OCI-LY3 (cell line): Measurements from ENCODE around the gene DENND1C.

Experiments
- H2AFZ ChIP-seq: fragments of 200-600, 300-600 bp; shearing (Covaris generic); 2 replicates; pipeline ENCODE4 v1.6.0; 2014; ENCODE audit warnings: antibody characterized with exemption, low read depth, low read length
- H3K27ac ChIP-seq: fragments of 200-600, 300-600 bp; sonication (generic); 2 replicates; pipeline ENCODE4 v1.5.1; 2014; ENCODE audit warnings: mild to moderate bottlenecking, low read length, moderate library complexity, mixed read lengths
- H3K27me3 ChIP-seq: fragments of 200-600, 300-600 bp; sonication (generic); 2 replicates; pipeline ENCODE4 v1.6.1; 2014; ENCODE audit warnings: low read depth, low read length, mixed read lengths
- H3K36me3 ChIP-seq: fragments of 200-600, 300-600 bp; sonication (generic); replicated peaks from 2 replicates; pipeline ENCODE3; 2014; ENCODE audit warnings: low read depth, low read length, mixed read lengths
- H3K4me1 ChIP-seq: fragments of 300-600, 200-600 bp; sonication (generic); 2 replicates; pipeline ENCODE4 v1.6.1; 2014; ENCODE audit warnings: low read length, mixed read lengths
- H3K4me2 ChIP-seq: fragments of 200-600, 300-600 bp; sonication (generic); 2 replicates; pipeline ENCODE4 v1.6.1; 2014; ENCODE audit warnings: low read length, mixed read lengths
- H3K4me3 ChIP-seq: fragments of 300-600, 200-600 bp; sonication (generic); 2 replicates; pipeline ENCODE4 v1.5.1; 2014; ENCODE audit warnings: antibody characterized with exemption, mild to moderate bottlenecking, low read length, moderate library complexity
- H3K79me2 ChIP-seq: fragments of 300-600, 200-600 bp; shearing (Covaris generic); 2 replicates; pipeline ENCODE4 v1.6.1; 2014; ENCODE audit warnings: mild to moderate bottlenecking, low read length, mixed read lengths
- H3K9ac ChIP-seq: fragments of 300-600, 200-600 bp; shearing (Covaris generic); 2 replicates; pipeline ENCODE4 v1.6.0; 2014; ENCODE audit warnings: mild to moderate bottlenecking, low read length, moderate library complexity
- H3K9me3 ChIP-seq: fragments of 200-600, 300-600 bp; shearing (Covaris generic); 2 replicates; pipeline ENCODE4 v1.6.1; 2014; ENCODE audit warnings: low read length, mixed read lengths; ENCODE audit not compliant: insufficient read depth
- H4K20me1 ChIP-seq: fragments of 200-600, 300-600 bp; sonication (generic); 2 replicates; pipeline ENCODE4 v1.6.1; 2016; ENCODE audit warnings: low read length, mixed read lengths; ENCODE audit not compliant: insufficient read depth
- EZH2phosphoT487 ChIP-seq: fragments of 200-600 bp; shearing (Covaris generic); IDR thresholded peaks from 2 replicates; pipeline ENCODE4 v1.6.1; 2018; ENCODE audit warnings: antibody characterized with exemption, mixed run types, low read depth
- TF ChIP-seq, protein P1 (sequence below): fragments of 200-600, 300-600 bp; sonication (generic); IDR thresholded peaks from 2 replicates; pipeline ENCODE4 v1.5.1; 2014; ENCODE audit warnings: antibody characterized with exemption, low read length, low read depth

Gene DENND1C

GRCh38 chr19:6498294-6499036 is 16.9 kb upstream of the DENND1C start:
- Histone ChIP-seq H3K9me3 (no peaks in the 10 kb centered on the region), H3K4me1 (peaks cover 21% of the 10 kb centered on the region), H3K79me2 (no peaks in the 10 kb centered on the region), H3K4me2 (0 out of 2 replicates have a peak overlapping the region, but pooled peaks have one; percentile 12), H4K20me1 (no peaks in the 10 kb centered on the region), H3K36me3 (peaks cover 29% of the 10 kb centered on the region), H3K27me3 (no peaks in the 10 kb centered on the region), H3K27ac (no peak overlapping the region), H2AFZ (no peak overlapping the region), H3K4me3 (no peak overlapping the region), H3K9ac (no peak overlapping the region)
- TF ChIP-seq, protein P1, sequence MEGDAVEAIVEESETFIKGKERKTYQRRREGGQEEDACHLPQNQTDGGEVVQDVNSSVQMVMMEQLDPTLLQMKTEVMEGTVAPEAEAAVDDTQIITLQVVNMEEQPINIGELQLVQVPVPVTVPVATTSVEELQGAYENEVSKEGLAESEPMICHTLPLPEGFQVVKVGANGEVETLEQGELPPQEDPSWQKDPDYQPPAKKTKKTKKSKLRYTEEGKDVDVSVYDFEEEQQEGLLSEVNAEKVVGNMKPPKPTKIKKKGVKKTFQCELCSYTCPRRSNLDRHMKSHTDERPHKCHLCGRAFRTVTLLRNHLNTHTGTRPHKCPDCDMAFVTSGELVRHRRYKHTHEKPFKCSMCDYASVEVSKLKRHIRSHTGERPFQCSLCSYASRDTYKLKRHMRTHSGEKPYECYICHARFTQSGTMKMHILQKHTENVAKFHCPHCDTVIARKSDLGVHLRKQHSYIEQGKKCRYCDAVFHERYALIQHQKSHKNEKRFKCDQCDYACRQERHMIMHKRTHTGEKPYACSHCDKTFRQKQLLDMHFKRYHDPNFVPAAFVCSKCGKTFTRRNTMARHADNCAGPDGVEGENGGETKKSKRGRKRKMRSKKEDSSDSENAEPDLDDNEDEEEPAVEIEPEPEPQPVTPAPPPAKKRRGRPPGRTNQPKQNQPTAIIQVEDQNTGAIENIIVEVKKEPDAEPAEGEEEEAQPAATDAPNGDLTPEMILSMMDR = no peak
- TF ChIP-seq EZH2phosphoT487 = no peak

DNA sequence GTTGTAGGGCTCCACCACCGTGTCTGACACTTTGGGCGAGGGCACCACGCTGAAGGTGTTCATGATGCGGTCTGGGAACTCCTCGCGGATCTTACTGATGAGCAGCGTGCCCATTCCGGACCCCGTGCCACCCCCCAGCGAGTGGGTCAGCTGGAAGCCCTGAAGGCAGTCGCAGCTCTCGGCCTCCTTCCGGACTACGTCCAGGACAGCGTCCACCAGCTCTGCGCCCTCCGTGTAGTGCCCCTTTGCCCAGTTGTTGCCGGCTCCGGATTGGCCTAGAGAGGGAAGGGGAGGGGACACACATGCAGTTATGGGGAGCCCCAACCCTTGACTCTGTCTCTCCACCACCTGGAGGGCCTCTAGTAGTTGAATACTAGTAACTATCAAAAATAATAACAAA is 14.4 kb upstream of the DENND1C start:
- H2AFZ ChIP-seq = no peak overlapping the region
- no peak overlapping the region for H3K9ac ChIP-seq
- no peaks in the 10 kb centered on the region for H3K9me3 ChIP-seq
- H4K20me1 ChIP-seq = no peaks in the 10 kb centered on the region
- TF ChIP-seq, protein P1 = no peak
- TF ChIP-seq EZH2phosphoT487 = no peak
- no peak overlapping the region for H3K4me3 ChIP-seq
- H3K36me3 ChIP-seq = peaks cover 28% of the 10 kb centered on the region
- H3K27me3 ChIP-seq = no peaks in the 10 kb centered on the region
- H3K4me1 ChIP-seq = peaks cover 6% of the 10 kb centered on the region; the same call in 1 of the 2 replicates
- H3K27ac ChIP-seq = no peak overlapping the region
- H3K79me2 ChIP-seq = no peaks in the 10 kb centered on the region
- no peak overlapping the region for H3K4me2 ChIP-seq

DNA sequence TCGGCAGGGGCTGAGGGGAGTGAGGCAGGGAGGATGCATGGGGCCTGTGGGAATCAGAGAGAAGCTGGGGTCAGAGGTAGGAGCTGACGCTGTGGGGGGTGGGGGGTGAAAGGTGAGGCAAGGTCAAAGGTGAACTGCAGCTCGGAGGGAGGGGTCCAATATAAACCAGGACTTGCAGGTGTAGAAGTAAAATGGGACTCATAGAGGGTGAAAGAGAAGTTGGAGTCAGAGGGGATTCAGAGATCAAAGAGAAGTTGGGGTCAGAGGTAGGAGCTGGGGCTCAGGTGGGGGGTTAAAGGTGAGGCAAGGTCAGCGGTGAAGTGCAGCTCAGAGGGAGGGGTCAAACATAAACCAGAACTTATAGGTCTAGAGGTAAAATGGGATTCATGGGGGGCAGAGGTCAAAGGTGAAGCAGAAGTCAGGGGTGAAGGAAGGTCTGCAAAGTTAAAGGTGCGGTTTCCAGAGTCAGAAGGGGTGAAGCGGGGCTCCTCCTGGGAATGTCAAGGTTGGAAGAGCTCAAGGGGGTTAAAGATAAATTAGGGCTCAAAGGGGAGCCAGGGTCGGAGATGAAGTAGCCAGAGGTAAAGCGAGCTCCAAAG is 12.9 kb upstream of the DENND1C start:
- TF ChIP-seq, protein P1 = no peak
- no peak for TF ChIP-seq EZH2phosphoT487
- Histone ChIP-seq H3K9me3 (no peaks in the 10 kb centered on the region), H4K20me1 (no peaks in the 10 kb centered on the region), H3K4me2 (no peak overlapping the region), H3K9ac (no peak overlapping the region), H2AFZ (no peak overlapping the region), H3K27me3 (no peaks in the 10 kb centered on the region), H3K36me3 (peaks cover 17% of the 10 kb centered on the region), H3K4me1 (peaks cover 13% of the 10 kb centered on the region), H3K27ac (no peak overlapping the region), H3K79me2 (no peaks in the 10 kb centered on the region), H3K4me3 (no peak overlapping the region)

DNA sequence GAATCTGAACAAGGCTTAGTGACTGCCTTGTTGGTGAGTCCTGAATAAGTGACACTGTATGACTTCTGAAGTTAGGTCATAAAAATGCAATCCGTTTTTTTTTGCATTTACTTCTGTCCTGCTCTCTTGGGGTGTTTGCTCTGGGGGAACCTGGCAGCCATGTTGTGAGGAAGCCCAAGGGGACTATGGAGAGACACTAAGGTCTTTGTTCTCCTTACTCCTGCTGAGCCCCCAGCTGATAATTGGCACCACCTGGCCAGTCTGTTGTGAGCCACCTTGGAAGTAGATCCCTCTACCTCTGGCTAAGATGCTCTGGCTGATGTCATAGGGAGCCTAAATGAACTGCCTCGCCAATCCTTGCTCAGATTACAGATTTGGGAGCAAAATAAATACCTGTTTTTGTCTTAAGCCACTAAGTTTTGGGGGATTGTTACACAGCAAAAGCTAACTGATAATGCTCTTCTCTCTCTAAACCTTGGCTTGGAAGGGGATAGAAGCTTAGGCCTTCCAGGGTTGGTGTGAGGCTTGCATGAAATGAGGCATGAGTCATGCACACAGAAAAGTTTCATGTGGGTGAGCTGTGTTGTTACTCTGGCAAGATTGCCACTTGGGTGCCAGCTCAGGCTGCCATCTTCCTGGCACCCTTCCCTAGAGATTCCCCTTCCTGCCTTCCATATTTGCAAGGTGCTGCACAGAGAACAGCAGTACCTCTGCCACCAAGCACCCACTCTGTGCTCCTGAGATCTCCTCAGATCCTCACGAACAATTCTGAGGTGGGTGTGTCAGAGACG is 10.4 kb upstream of the DENND1C start:
- H3K36me3 ChIP-seq = peaks cover 6% of the 10 kb centered on the region
- TF ChIP-seq, protein P1 = no peak

More for the DNA sequence above, 10.4 kb upstream of the DENND1C start:
- no peaks in the 10 kb centered on the region for H4K20me1 ChIP-seq
- H3K9ac ChIP-seq = no peak overlapping the region
- no peaks in the 10 kb centered on the region for H3K27me3 ChIP-seq
- H2AFZ ChIP-seq = no peak overlapping the region
- H3K9me3 ChIP-seq = no peaks in the 10 kb centered on the region
- peaks cover 11% of the 10 kb centered on the region for H3K4me1 ChIP-seq
- H3K4me3 ChIP-seq = no peak overlapping the region
- no peak overlapping the region for H3K4me2 ChIP-seq
- H3K79me2 ChIP-seq = no peaks in the 10 kb centered on the region
- no peak overlapping the region for H3K27ac ChIP-seq
